Stomach (tissue), 4 donors: Measurements from ENCODE around the gene PITPNB.

ENCODE experiments used
- CTCF ChIP-seq, 7 experiments: fragments of 450-650 bp in 4 of 7; fragments of 200-600 bp in 3 of 7; sonication (generic) in 3 of 7; IDR thresholded peaks; one replicate each; pipeline ENCODE4 v1.5.1; 2016 to 2019; ENCODE audit warnings: antibody characterized with exemption in 7 of 7, control low read depth in 2 of 7, mild to moderate bottlenecking in 1 of 7
- POLR2A ChIP-seq, 4 donors: fragments of 450-650 bp; IDR thresholded peaks; one replicate each; pipeline ENCODE4 v1.6.1; 2016; ENCODE audit warnings: antibody characterized with exemption in 4 of 4, control low read depth in 2 of 4, mild to moderate bottlenecking in 1 of 4, moderate library complexity in 1 of 4
- POLR2AphosphoS5 ChIP-seq, 3 donors: sonication (generic); formaldehyde crosslinking; IDR thresholded peaks; one replicate each; pipeline ENCODE4 v1.6.1; 2016; ENCODE audit warnings: antibody characterized with exemption in 3 of 3

- TF ChIP-seq POLR2AphosphoS5 (IDR thresholded peaks at IDR 0.05) (no peak), CTCF (IDR thresholded peaks at IDR 0.05) (no peak), POLR2A (IDR thresholded peaks at IDR 0.05) (no peak)
These were observed 3.1 kb downstream of the PITPNB start for GRCh38 chr22:27915986-27916385.
